HG03108 (cell line): ENCODE measurements around the gene GLIPR2.
"Not testable (repeated sequence)": the region's sequence is repeated elsewhere in the genome, so short reads cannot be mapped to it uniquely, and the experiment has no call there.

Experiments used
- ATAC-seq: cut with Tn5 transposase; IDR thresholded peaks from one replicate; pipeline ENCODE4 v1.9.1; 2021; ENCODE audit warnings: moderate library complexity; ENCODE audit not compliant: unreplicated experiment

GLIPR2 gene

GRCh38 chr9:36163049-36163785, 26.7 kb downstream of the GLIPR2 start:
- ATAC-seq = no peak

GRCh38 chr9:36163786-36164170, 27.2 kb downstream of the GLIPR2 start:
- no peak for ATAC-seq

- ATAC-seq = no peak
These were observed 27.8 kb downstream of the GLIPR2 start for GRCh38 chr9:36164372-36164771.

GRCh38 chr9:36164989-36165388, 28.5 kb downstream of the GLIPR2 start:
- no peak for ATAC-seq

GRCh38 chr9:36165826-36166167, 29.3 kb downstream of the GLIPR2 start:
- ATAC-seq = no peak

GRCh38 chr9:36166168-36166927, 29.8 kb downstream of the GLIPR2 start:
- ATAC-seq = peak; percentile 92

GRCh38 chr9:36169166-36169565, 32.6 kb downstream of the GLIPR2 start, which contains the start of gene CCIN:
TSS of gene CCIN (plus strand) at chr9:36169388. CDS start at chr9:36169503, 115 bp downstream.
- no peak for ATAC-seq

GRCh38 chr9:36169708-36170107, 33.2 kb downstream of the GLIPR2 start:
- no peak for ATAC-seq

GRCh38 chr9:36170531-36170930, 34.0 kb downstream of the GLIPR2 start:
- ATAC-seq = no peak

- no peak for ATAC-seq
These were observed 37.3 kb downstream of the GLIPR2 start for GRCh38 chr9:36173861-36174260.

- no peak for ATAC-seq
These were observed 37.7 kb downstream of the GLIPR2 start for GRCh38 chr9:36174271-36174670.

GRCh38 chr9:36174731-36175130, 38.2 kb downstream of the GLIPR2 start:
- ATAC-seq = no peak

- ATAC-seq = not testable (repeated sequence)
These were observed 38.7 kb downstream of the GLIPR2 start for GRCh38 chr9:36175209-36175608.

- not testable (repeated sequence) for ATAC-seq
These were observed 40.0 kb downstream of the GLIPR2 start for GRCh38 chr9:36176496-36176895.

- ATAC-seq = no peak
These were observed 41.0 kb downstream of the GLIPR2 start for GRCh38 chr9:36177571-36177970.

- not testable (repeated sequence) for ATAC-seq
These were observed 43.7 kb downstream of the GLIPR2 start for GRCh38 chr9:36180243-36180642.

- no peak for ATAC-seq
These were observed 50.9 kb downstream of the GLIPR2 start for GRCh38 chr9:36187414-36187813.

GRCh38 chr9:36188212-36188611, 51.7 kb downstream of the GLIPR2 start:
- ATAC-seq = no peak

- no peak for ATAC-seq
These were observed 53.4 kb downstream of the GLIPR2 start for GRCh38 chr9:36189976-36190375.

- peak; percentile 97 for ATAC-seq
These were observed 54.1 kb downstream of the GLIPR2 start, which contains the start of gene CLTA for GRCh38 chr9:36190388-36191289. TSS of gene CLTA (plus strand) at chr9:36190921. CDS start at chr9:36191057, 136 bp downstream.

- no peak for ATAC-seq
These were observed 54.7 kb downstream of the GLIPR2 start for GRCh38 chr9:36191290-36191645.
